ENCODE data around the gene SPATA18. TPM values are rescaled to one million over a fixed set of nuclear protein-coding genes. Genes with fewer than 3 reads are reported as not detected.

The SPATA18 gene
- total and polyA plus RNA-seq, 2 of the 13 experiments (the other 11 are each of a cell fraction or from before 2014, with no cell fraction given): 5.7 to 13.2 TPM

- no peak for TF ChIP-seq ZHX1 (CRISPR knock-in tag; IDR thresholded peaks at IDR 0.05; ENCODE audit: low read depth)
- TF ChIP-seq FOXP1 (IDR thresholded peaks at IDR 0.05): no peak
- no peak for TF ChIP-seq FOXP1 (CRISPR knock-in tag; IDR thresholded peaks at IDR 0.05)
- TF ChIP-seq POGZ (CRISPR knock-in tag; IDR thresholded peaks at IDR 0.05): no peak
- TF ChIP-seq, protein P1, sequence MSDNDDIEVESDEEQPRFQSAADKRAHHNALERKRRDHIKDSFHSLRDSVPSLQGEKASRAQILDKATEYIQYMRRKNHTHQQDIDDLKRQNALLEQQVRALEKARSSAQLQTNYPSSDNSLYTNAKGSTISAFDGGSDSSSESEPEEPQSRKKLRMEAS (IDR thresholded peaks at IDR 0.05): peak; percentile 73
- TF ChIP-seq, protein P2, sequence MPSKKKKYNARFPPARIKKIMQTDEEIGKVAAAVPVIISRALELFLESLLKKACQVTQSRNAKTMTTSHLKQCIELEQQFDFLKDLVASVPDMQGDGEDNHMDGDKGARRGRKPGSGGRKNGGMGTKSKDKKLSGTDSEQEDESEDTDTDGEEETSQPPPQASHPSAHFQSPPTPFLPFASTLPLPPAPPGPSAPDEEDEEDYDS (CRISPR knock-in tag; IDR thresholded peaks at IDR 0.05): no peak
- peak; percentile 52 for TF ChIP-seq TOPORS (CRISPR knock-in tag; IDR thresholded peaks at IDR 0.05)
- 0 out of 2 replicates have a peak, but pooled peaks have one; percentile 34 for TF ChIP-seq ZMYM2 (CRISPR knock-in tag; IDR thresholded peaks at IDR 0.05)
- no peak for TF ChIP-seq SMAD3 (CRISPR knock-in tag; IDR thresholded peaks at IDR 0.05)
- no peak for TF ChIP-seq MIER2 (CRISPR knock-in tag; IDR thresholded peaks at IDR 0.05)
- TF ChIP-seq, protein P3, sequence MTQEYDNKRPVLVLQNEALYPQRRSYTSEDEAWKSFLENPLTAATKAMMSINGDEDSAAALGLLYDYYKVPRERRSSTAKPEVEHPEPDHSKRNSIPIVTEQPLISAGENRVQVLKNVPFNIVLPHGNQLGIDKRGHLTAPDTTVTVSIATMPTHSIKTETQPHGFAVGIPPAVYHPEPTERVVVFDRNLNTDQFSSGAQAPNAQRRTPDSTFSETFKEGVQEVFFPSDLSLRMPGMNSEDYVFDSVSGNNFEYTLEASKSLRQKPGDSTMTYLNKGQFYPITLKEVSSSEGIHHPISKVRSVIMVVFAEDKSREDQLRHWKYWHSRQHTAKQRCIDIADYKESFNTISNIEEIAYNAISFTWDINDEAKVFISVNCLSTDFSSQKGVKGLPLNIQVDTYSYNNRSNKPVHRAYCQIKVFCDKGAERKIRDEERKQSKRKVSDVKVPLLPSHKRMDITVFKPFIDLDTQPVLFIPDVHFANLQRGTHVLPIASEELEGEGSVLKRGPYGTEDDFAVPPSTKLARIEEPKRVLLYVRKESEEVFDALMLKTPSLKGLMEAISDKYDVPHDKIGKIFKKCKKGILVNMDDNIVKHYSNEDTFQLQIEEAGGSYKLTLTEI (CRISPR knock-in tag; conservative IDR thresholded peaks at IDR 0.05): no peak
- TF ChIP-seq SOX6 (IDR thresholded peaks at IDR 0.05): no peak
- TF ChIP-seq SOX6 (CRISPR knock-in tag; IDR thresholded peaks at IDR 0.05): peak; percentile 36
- TF ChIP-seq YY1 (IDR thresholded peaks at IDR 0.05; ENCODE audit: insufficient read depth, insufficient replicate concordance, low read depth, low read length): no peak
- peak; percentile 94 for TF ChIP-seq HNRNPLL (IDR thresholded peaks at IDR 0.05; ENCODE audit: low read depth, low read length, poor library complexity, severe bottlenecking)
- TF ChIP-seq ARID5B (CRISPR knock-in tag; IDR thresholded peaks at IDR 0.05): 0 out of 2 replicates have a peak, but pooled peaks have one; percentile 24
- no peak for TF ChIP-seq HOXD1 (CRISPR knock-in tag; IDR thresholded peaks at IDR 0.05)
- 0 out of 2 replicates have a peak, but pooled peaks have one; percentile 33 for TF ChIP-seq KDM5A (IDR thresholded peaks at IDR 0.05; ENCODE audit: borderline replicate concordance, low read length)
- TF ChIP-seq NCOR1 (IDR thresholded peaks at IDR 0.05; ENCODE audit: borderline replicate concordance, low read length): no peak
- TF ChIP-seq ZNF7 (CRISPR knock-in tag; IDR thresholded peaks at IDR 0.05): no peak; the same call in 1 of the 2 replicates
- no peak for TF ChIP-seq FOXK2 (IDR thresholded peaks at IDR 0.05)
- no peak for TF ChIP-seq ZNF841 (CRISPR knock-in tag; IDR thresholded peaks at IDR 0.05; ENCODE audit: borderline replicate concordance)
These were observed 741 bp downstream of the SPATA18 start (continued) for GRCh38 chr4:52051615-52052474.

All from HepG2 (cell line).